Stimulated activated CD4-positive, alpha-beta T cell treated with anti-CD3 and anti-CD28 coated beads, Interleukin-4, amount 100 ng/mL, for 1 hour (primary cell): Measurements from ENCODE around the gene CERS6.
"Not testable (repeated sequence)": the region's sequence is repeated elsewhere in the genome, so short reads cannot be mapped to it uniquely, and the experiment has no call there.

Source experiments
- DNase-seq: peaks from one replicate; pipeline ENCODE4 v3.0.0-alpha.2; 2020

CERS6 gene

GRCh38 chr2:168469281-168469988 is 13.4 kb downstream of the CERS6 start:
- no peak for DNase-seq

- no peak for DNase-seq
Observed at GRCh38 chr2:168470320-168471162, 14.5 kb downstream of the CERS6 start.

DNA sequence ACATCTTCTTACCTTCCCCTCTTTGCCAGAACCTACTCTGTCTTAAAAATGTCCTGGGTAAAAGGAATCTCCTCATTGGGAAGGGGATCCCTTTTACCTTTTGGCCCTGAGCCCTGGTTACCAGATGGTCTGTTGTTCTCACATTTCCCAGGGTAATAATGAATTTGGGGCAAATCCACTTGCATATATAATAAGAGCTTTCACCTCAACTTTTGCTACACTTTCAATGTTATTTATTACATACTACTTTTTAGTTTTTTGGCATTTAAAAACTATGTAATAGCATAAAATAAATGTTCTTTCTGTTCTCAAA is 15.0 kb downstream of the CERS6 start:
- DNase-seq, result no peak

- DNase-seq, result no peak
Observed at GRCh38 chr2:168475636-168476035, 19.6 kb downstream of the CERS6 start.

GRCh38 chr2:168478206-168478605 is 22.1 kb downstream of the CERS6 start:
- DNase-seq, result no peak

- DNase-seq, result no peak
Observed at GRCh38 chr2:168480356-168480755, 24.3 kb downstream of the CERS6 start.

DNA sequence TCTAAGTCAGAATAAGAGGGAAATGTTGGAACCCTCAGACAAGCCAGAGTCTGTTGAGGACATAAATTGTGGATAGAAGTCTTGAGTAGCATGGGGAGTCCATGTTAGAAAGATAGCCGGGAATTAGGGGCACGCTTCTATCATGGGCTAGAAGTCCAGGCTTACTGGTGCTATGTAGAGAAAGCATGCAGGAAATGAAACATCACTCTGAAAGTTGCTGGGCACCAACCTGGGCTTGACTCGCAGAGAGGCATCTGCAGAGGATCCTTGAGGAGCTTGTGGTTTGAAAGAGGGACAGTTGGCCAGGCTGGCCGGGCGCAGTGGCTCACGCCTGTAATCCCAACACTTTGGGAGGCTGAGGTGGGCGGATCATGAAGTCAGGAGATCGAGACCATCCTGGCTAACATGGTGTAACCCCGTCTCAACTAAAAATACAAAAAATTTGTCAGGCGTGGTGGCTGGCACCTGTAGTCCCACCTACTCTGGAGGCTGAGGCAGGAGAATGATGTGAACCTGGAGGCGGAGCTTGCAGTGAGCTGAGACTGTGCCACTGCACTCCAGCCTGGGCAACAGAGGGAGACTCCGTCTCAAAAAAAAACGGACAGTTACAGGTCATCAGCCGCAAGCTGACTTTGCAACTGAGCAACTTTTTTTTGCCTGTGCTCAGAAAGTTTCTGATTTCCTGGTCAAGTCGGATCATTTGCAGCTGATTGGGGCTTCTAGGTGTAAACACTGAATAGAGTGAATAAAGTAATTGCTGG is 24.9 kb downstream of the CERS6 start:
- no peak for DNase-seq

DNA sequence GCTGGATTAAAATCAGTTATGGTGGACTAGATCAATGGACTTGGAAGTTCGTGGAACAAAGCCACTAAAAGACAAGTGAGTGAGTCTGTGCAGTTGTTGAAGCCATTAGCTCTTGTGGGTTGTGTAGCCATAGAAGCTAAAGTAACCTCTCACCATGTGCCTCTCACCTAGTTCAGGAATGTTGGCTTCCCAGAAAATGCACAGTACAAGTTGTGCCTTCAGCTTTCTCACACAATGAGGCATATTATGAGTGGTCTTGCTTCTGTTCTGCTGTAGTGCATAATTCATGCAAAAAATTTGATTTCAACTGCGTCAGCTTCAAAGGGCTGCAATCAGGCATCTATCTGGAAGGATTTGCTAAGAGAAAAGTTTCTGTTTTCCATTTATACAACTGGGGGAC is 26.2 kb downstream of the CERS6 start:
- no peak for DNase-seq

GRCh38 chr2:168482952-168483831 is 27.1 kb downstream of the CERS6 start:
- no peak for DNase-seq

- no peak for DNase-seq
Observed at GRCh38 chr2:168486477-168486876, 30.4 kb downstream of the CERS6 start.

DNA sequence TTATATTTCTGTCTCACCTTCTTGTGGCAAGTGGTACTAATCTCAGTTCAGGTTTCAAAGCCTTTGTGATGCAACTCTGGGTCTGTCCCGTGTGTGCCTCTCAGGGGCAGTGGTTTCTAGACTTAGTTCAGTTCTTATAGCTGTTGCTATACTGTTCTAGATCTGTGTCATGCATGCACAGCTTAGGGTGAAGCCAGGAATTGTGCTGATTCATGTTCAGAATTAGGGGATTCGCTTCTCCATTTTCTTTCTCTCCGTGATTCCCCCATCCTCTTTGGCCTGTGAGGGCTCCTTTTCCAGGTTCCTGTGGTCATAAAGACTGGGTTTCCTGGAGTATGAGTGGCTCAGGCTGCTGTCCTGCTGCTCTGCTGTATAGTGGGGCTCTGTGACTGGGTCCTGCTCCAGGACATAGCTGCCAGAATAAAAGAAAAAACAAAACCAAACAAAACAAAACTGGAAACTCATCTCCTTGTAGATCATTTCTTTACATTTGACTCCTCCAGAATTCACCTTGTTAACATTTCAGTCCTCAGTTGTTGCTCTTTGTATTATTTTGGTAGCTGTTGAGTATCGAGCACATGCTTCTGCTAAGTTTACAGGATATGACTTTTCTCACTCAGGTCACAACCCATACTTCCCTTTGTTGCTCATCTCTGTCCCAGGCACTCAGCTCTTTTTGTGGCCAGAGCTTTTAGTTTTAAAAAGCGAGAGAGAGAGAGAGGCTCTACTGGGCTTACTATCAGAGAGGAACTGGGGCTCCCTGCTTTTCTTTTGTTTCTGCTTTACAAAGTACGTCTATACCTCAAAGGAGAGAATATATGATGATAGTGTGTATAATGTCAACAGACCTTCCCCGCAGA is 34.2 kb downstream of the CERS6 start:
- DNase-seq, result peak; percentile 33

GRCh38 chr2:168490946-168491605 is 35.0 kb downstream of the CERS6 start:
- DNase-seq, result no peak

- DNase-seq, result not testable (repeated sequence)
Observed at GRCh38 chr2:168491728-168492127, 35.7 kb downstream of the CERS6 start.

DNA sequence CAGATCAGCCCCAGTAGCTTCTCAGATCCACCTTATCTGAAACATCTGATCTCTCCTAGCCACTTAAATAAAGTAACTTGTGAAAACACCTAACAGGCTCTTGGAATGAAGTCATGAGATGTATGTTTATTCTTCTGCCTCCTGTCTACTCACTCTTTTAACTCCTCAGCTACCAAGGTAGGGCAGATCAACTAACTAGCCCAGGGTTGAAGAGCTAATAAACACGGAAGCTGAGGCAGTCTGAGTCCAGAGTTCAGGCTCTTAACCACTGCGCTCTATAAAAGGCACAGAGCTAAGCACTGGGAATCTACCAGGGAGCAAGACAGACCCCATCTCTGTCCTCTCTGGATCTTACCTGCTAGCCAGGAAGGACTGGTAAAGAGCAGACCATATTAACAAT is 37.1 kb downstream of the CERS6 start:
- DNase-seq, result not testable (repeated sequence)

GRCh38 chr2:168494190-168494711 is 38.2 kb downstream of the CERS6 start:
- no peak for DNase-seq

DNA sequence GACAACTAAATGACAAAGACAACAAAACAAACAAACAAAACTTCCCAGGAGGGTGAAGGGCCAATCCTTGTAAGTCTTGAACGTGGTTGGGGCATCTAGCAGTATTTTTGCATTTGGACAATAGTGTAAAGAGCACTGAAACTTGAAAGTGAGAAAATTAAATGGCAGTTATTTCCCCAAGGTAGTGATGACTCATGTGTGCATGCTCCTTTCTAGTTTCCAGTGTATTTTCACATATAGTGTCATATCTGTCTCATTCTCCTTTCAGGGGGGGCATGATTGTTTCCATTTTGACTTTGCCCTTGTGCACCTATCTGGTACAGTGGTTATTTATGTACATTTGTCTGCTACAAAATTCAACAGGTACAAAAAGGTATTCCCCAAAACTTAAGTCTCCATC is 39.5 kb downstream of the CERS6 start:
- DNase-seq, result no peak

DNA sequence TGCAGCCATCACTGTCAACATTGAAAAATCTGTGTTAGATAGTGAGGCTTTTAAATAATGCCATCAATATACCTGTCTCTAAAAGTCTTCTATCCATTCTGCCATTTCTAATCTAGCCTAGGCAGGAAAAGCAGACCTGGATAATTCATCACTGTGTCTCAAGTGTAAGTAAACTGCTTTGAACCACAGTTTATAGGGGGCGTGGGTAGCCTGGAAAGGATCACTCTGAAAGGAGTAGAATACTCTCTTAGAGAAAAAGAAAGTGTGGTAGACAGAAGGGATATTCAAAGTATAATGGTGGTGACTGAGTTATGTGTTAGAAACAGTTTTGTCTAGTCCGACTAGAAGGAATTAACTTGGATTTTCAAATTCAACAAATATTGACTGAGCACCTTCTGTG is 40.8 kb downstream of the CERS6 start:
- DNase-seq, result no peak

- no peak for DNase-seq
Observed at GRCh38 chr2:168499500-168499899, 43.4 kb downstream of the CERS6 start.

DNA sequence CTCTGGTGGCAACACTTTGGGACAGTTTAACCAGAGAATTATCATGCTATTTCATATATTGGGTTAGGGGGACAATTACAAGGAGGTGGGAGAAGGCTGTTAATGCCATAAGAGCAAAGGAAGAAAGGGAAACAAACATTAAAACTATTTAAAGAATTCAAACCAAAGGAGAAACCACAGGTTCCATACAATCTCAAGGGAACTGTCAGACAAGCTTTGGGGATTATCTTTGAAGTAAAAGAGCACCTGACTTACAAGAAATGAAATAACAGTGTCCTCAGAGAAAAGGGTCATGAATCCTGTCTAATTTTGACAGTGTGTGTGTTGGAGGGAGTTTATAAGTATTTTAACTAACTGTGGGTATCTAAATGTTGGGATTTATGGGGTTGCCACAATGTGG is 44.4 kb downstream of the CERS6 start:
- DNase-seq, result no peak

GRCh38 chr2:168501466-168502065 is 45.5 kb downstream of the CERS6 start:
- DNase-seq, result no peak
